ENCODE data around the gene PDX1. TPM values are rescaled to one million over a fixed set of nuclear protein-coding genes. Genes with fewer than 3 reads are reported as not detected.

Gene PDX1
- total RNA-seq, 1 donor from 2014 or later: not detected

DNA sequence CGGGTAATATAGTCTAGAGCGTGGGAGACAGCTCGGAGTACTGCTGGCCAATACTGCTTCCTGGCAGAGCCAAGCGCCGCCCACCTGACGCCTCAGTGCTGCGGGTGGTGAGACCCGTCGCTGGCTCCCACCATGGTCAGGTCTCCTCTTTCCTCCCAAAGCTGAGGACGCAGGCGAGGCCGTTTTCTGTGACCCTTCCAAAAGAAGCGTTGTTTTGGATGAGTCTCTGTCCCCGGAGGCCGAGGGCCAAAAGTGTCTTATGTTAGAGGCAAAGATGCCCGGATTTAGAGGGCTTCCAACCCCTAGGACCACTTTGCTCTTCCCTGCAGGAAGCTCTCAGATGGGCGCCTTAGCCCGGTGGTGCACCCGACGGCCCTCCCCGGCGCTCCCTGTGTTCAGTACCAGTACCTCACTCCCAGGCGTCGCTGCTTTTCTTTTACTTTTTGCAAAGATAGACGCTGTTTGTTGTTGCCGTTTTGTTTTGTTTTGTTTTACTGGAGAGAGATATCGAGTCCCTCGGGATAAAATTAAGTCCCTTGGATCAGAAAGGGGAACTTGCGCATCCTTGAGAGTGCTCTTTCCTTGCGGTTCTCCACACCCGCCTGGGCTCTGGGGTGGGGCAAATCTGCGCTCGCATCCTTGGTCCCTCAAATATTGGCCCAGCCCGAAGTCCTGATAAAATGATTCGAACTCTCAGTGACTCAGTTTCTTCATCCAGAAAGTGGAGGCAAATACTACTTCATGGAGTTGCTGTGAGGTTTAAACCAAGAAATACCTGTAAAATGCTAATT lies 7.0 kb downstream of the PDX1 start:
- H3K36me3 Mint-ChIP-seq (ENCODE audit: unreplicated experiment): no peaks in the 10 kb centered on the region
- H3K4me1 Mint-ChIP-seq (ENCODE audit: unreplicated experiment): peaks cover 7% of the 10 kb centered on the region
- H3K9me3 Mint-ChIP-seq (ENCODE audit: unreplicated experiment): no peaks in the 10 kb centered on the region
- H3K4me3 Mint-ChIP-seq (ENCODE audit: unreplicated experiment): no peak overlapping the region
- no peak for DNase-seq (ENCODE audit: extremely low spot score, unreplicated experiment)
- peaks cover 92% of the 10 kb centered on the region for H3K27me3 Mint-ChIP-seq (ENCODE audit: unreplicated experiment)
- no peak overlapping the region for H3K27ac Mint-ChIP-seq (ENCODE audit: unreplicated experiment)
- no peak for TF ChIP-seq CTCF (IDR thresholded peaks at IDR 0.05)

DNA sequence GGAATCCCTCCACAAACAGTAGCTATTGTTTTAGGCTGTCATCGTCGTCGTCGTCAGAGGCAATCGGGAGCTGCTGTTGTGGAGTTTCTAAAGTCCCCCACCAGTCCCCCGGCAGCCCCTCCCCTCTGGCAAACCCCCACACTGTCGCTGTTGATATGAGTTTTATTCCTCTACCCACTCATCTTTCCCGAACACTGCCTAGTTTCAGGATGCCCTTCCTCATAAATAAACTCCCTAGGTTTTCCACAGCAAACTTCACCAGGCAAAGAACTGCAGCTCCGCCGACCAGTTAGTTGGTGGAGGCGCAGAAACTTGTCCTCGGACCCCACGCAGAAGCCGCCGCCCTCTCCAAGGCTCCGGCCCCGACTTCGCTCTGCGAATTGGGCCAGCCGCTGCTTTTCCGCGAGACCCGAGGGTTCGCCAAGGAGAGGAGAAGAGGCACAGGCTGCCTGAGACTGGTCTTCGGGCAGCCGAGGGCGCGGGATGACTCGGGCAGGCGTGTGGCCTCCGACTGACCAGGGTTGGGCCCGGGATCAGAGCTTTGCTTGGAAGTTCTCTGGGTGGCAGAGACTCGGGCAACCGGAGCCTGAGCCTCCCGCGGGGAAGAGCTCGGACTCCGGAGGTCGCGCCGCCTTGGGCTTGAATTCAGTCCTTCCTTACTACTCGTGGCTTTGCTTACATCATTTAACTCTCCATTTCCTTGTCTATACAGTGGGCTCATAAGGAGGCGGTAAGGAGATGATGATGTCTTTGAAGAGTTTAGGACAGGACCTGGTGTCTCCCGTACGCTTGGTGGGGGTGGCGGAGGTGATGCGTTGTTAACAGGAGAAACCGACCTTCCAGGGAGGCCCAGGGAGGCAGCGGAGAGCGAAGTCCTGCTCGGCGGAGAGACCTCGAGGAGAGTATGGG lies 7.9 kb downstream of the PDX1 start:
- Mint-ChIP-seq H3K27ac (ENCODE audit: unreplicated experiment) (no peak overlapping the region), H3K27me3 (ENCODE audit: unreplicated experiment) (peaks cover 88% of the 10 kb centered on the region), H3K9me3 (ENCODE audit: unreplicated experiment) (no peaks in the 10 kb centered on the region), H3K36me3 (ENCODE audit: unreplicated experiment) (no peaks in the 10 kb centered on the region), H3K4me3 (ENCODE audit: unreplicated experiment) (no peak overlapping the region), H3K4me1 (ENCODE audit: unreplicated experiment) (peaks cover 7% of the 10 kb centered on the region)
- no peak for TF ChIP-seq CTCF (IDR thresholded peaks at IDR 0.05)
- DNase-seq (ENCODE audit: extremely low spot score, unreplicated experiment): no peak

GRCh38 chr13:27928353-27928804 lies 8.6 kb downstream of the PDX1 start:
- H3K27me3 Mint-ChIP-seq (ENCODE audit: unreplicated experiment): peaks cover 85% of the 10 kb centered on the region
- no peaks in the 10 kb centered on the region for H3K9me3 Mint-ChIP-seq (ENCODE audit: unreplicated experiment)
- no peak for DNase-seq (ENCODE audit: extremely low spot score, unreplicated experiment)
- no peak overlapping the region for H3K27ac Mint-ChIP-seq (ENCODE audit: unreplicated experiment)
- no peak overlapping the region for H3K4me3 Mint-ChIP-seq (ENCODE audit: unreplicated experiment)
- peaks cover 7% of the 10 kb centered on the region for H3K4me1 Mint-ChIP-seq (ENCODE audit: unreplicated experiment)
- H3K36me3 Mint-ChIP-seq (ENCODE audit: unreplicated experiment): no peaks in the 10 kb centered on the region
- no peak for TF ChIP-seq CTCF (IDR thresholded peaks at IDR 0.05)

DNA sequence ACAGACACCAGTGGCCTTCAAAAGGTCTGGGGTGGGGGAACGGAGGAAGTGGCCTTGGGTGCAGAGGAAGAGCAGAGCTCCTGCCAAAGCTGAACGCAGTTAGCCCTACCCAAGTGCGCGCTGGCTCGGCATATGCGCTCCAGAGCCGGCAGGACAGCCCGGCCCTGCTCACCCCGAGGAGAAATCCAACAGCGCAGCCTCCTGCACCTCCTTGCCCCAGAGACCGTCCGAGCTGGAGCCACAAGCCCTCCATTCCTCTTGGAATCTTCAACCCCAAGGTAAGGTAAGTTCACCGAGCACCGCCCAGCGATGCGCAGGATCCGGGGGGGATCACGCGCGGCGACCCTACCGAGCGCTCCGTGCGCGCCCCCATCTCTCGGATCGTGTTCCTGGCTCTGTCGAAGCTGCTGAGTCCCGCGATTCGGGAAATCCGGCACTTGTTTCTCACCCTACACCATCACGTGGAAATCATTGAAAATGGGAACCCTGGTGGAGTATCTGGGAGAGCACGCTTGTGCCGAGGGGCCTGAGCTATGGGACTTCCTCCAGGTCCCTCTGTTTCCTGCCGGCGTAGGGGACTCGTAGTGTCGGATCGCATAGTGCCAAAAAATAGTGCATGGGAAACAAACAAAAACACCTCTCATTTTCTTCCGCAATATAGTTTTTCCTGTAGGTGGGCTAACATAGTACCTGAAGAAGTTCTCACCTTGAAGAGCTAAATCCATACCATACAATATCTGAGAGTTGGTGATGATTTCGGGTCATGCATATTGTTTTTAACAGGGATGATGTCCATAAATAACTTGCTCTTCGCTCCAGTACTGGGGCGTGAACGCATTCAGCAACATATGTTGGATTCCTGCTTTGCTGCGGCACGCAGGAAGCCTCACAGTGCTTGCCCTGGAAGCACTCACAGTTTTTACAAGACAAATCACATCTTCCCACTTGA lies 9.3 kb downstream of the PDX1 start:
- H3K9me3 Mint-ChIP-seq (ENCODE audit: unreplicated experiment): no peaks in the 10 kb centered on the region
- no peak overlapping the region for H3K27ac Mint-ChIP-seq (ENCODE audit: unreplicated experiment)
- no peak overlapping the region for H3K4me3 Mint-ChIP-seq (ENCODE audit: unreplicated experiment)
- no peak for TF ChIP-seq CTCF (IDR thresholded peaks at IDR 0.05)
- H3K27me3 Mint-ChIP-seq (ENCODE audit: unreplicated experiment): peaks cover 83% of the 10 kb centered on the region
- no peaks in the 10 kb centered on the region for H3K36me3 Mint-ChIP-seq (ENCODE audit: unreplicated experiment)
- no peak for DNase-seq (ENCODE audit: extremely low spot score, unreplicated experiment)
- peaks cover 7% of the 10 kb centered on the region for H3K4me1 Mint-ChIP-seq (ENCODE audit: unreplicated experiment)
